Stimulated activated CD4-positive, alpha-beta T cell treated with anti-CD3 and anti-CD28 coated beads, TNF-alpha, amount 100 ng/mL, for 24 hours (primary cell): ENCODE measurements around the gene SLC16A6.
A peak's percentile ranks its signal among the peaks of the same experiment; 100 is the strongest.
"Not testable (repeated sequence)": the region's sequence is repeated elsewhere in the genome, so short reads cannot be mapped to it uniquely, and the experiment has no call there.

ENCODE experiments used
- DNase-seq, 3 experiments: peaks; one replicate each; pipeline ENCODE4 v3.0.0-alpha.2; 2020; ENCODE audit warnings: low read depth in 3 of 3

The SLC16A6 gene

DNA sequence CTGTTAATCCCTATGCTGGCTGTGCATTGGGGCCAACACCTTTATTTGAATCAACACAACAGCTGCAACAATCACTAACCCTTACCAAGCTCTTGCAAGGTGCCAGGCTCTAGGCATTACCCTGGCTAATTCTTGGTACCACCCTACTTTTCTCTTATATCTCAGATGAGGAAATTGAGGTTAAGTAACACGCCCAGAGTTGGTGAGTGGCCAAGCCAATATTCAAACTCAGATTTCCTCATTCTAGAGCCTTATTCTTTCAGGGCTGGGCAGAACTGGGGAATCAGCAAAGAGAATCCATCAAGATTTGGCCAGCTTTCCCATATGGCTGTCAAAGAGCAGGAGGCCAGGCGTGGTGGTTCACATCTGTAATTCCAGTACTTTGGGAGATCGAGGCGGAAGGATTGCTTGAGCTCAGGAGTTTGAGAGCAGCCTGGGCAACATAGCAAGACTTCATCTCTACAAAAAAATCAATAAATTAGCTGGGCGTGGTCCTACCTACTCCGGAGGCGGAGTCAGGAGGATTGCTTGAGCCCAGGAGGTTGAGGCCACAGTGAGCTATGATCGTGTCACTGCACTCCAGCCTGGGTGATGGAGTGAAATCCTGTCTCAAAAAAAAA is 24.1 kb upstream of the SLC16A6 start:
- DNase-seq: no peak

DNA sequence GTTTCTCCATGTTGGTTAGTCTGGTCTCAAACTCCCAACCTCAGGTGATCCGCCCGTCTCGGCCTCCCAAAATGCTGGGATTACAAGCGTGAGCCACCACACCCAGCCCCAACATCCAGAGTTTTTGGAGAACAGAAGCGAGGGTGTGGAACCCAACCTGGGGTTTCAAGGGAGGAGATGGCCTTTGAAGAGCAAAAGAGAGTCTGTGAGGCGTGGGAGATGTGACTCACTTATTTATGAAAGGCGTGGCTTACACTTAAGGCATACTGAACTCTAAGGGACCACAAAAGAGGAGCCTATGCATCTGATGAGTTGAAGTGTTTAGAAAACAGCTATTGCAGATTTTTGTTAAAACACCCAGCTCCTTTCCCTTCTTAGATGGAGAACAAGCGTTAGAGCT is 19.2 kb upstream of the SLC16A6 start:
- DNase-seq: peak in 1 of 3 experiments; percentile 37

DNA sequence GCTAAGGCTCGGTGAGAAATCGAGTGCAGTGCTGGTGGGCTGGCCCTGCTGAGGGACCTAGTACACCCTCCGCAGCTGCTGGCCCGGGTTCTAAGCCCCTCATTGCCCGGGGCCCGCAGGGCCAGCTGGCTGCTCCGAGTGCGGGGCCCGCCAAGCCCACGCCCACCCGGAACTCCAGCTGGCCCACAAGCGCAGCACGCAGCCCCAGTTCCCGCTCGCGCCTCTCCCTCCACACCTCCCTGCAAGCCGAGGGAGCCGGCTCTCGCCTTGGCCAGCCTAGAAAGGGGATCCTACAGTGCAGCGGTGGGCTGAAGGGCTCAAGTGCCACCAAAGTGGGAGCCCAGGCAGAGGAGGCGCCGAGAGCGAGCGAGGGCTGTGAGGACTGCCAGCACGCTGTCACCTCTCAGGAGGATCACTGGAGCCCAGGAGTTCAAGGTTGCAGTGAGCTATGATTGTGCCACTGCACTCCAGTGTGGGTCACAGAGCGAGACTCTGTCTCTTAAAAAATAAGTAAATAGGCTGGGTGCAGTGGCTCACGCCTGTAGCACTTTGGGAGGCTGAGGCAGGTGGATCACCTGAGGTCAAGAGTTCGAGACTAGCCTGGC is 18.2 kb upstream of the SLC16A6 start:
- not testable (repeated sequence) for DNase-seq

DNA sequence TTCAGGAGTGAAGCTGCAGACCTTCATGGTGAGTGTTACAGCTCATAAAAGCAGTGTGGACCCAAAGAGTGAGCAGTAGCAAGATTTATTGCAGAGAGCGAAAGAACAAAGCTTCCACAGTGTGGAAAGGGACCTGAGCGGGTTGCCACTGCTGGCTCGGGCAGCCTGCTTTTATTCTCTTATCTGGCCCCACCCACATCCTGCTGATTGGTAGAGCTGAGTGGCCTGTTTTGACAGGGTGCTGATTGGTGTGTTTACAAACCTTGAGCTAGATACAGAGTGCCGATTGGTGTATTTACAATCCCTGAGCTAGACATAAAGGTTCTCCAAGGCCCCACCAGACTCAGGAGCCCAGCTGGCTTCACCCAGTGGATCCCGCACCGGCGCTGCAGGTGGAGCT is 17.6 kb upstream of the SLC16A6 start:
- not testable (repeated sequence) for DNase-seq

DNA sequence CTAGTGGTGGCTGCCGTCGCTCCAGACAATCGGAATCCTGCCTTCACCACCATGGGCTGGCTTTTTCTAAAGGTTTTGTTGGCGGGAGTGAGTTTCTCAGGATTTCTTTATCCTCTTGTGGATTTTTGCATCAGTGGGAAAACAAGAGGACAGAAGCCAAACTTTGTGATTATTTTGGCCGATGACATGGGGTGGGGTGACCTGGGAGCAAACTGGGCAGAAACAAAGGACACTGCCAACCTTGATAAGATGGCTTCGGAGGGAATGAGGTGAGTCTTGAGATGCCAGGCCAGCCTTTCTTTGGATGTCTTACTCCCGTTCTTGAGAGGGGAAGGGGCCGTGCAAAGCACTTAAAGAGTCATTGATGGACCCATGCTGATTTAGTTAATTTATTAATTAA is 16.5 kb upstream of the SLC16A6 start:
- no peak for DNase-seq

DNA sequence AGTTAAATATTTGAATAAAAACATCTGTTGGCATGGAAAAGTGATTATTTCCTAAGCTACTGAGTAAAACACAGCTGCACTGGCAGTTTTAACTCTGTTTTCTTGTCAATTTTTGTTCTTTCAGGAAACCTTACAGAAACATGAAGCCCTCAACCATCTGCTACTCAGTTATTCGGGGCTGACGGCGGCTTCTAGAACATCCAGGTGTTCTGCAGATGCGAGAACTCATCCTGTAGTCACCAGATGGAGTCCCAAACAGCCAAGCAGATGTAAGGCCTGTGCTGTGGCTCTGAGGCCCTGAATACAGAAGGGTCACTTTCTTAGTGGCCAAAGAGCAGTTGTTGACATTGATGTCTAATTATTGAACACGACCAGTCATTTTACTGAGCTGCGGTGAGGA is 15.9 kb upstream of the SLC16A6 start:
- DNase-seq: no peak

DNA sequence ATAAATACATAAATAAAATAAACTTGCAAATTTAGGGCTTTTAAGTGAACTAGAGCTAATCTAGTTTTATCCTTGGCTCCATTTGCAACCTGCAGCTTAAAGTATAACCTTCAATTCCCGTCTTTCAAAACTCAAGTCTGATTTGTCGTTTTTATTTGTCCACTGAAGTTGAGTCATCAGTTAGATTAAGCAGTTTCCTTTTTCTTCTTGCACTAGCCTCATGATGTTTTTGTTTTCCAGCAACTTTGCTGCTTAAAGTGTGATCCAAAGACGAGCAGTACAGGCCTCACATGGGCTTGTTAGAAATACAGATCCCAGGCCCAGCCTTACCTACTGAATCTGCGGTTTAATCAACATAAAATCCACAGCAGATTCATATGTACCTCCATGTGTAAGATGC is 14.2 kb upstream of the SLC16A6 start:
- DNase-seq: no peak

DNA sequence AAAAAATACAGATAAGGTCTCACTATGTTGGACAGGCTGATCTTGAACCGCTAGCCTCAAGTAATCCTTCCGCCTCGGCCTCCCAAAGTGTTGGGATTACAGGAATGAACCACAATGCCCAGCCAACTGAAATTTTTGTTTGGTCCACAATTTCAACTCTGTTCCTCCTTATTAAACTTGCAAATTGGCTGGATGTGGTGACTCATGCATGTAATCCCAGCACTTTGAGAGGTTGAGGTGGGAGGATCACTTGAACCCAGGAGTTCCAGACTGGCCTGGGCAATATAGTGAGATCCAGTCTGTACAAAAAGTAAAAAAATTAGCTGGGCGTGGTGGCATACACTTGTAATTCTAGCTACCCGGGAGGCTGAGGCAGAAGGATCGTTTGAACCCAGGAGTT is 13.8 kb upstream of the SLC16A6 start:
- no peak for DNase-seq

DNA sequence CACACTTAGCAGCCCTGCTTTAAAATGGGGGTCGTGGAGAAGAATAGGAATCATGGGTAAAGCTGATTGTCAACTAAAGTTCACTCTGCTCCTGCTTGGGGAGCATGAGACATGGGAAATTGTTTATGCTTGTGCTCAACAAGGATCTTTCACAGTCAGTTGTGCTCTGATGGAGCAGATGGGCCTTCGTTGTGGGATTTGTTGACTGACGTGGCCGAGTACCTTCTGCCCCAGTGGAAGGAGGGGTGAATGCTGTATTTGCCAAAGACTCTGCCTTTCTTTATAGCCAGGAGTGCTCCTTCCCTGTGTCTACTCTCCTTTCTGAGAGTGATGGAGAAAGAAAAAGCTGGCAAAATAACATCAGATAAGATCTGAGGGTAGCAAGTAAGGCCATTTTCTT is 11.7 kb upstream of the SLC16A6 start:
- no peak for DNase-seq

DNA sequence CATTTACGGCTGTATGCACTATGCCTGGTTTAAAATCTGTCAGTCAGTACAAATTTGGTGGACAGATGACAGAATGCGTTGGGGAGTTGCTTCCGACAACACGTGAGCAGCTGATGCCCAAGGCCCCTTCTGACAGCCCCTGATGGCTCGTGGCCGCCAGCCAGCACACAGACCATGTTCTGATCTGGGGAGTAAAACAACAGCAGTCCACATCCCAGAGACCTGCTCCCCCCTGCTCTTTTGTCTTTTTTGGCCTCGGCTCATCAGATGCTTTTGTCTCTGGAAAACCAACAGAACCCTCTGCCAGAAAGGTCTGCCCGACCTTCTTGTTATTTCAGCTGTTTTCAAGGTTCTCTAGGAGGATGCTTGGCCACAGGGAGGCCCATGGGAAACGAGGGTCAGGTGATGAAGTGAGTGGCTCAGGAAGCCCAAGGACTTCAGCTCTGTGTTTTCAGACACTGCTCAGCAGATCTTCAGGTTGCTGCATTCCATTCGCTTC is 11.2 kb upstream of the SLC16A6 start:
- DNase-seq: no peak

DNA sequence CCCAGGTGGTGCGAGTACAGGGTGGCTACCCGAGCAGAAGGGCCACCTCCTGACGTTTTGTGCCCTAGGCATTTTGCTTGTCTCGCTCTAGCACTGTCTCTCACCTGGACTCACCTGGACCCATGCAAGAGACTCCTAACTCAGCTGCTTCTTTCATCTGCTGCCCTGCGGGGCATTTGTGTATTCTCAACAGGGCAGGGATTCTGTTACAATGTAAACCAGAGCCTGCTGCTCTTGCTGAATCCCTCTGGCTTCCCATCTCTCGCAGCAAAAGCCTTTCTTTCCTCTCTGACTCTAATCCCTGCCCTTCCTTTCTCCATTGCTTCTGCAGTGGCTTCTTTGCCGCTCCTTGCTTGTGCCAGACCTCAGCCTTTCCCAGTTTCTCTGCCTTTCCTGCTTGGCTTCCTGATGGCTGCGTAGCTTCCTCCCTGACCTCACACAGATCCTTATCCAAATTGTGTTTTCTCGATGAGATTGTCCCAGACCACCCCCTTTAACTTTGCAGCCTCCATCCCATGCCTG is 10.6 kb upstream of the SLC16A6 start:
- DNase-seq: no peak

DNA sequence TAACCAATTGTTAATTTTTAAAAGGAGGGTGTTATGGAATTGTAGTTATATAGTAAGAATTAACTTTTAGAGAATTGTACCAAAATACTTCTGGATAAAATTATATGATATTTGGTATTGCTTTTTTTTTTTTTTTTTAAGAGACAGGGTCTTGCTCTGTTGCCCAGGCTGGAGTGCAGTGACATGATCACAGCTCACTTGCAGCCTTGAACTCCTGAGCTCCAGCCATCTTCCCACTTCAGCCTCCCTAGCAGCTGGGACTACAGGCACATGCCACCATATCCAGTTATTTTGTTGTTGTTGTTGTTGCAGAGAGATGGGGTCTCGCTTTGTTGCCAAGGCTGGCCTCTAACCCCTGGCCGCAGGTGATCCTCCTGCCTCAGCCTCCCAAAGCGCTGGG is 8.9 kb upstream of the SLC16A6 start:
- no peak for DNase-seq

DNA sequence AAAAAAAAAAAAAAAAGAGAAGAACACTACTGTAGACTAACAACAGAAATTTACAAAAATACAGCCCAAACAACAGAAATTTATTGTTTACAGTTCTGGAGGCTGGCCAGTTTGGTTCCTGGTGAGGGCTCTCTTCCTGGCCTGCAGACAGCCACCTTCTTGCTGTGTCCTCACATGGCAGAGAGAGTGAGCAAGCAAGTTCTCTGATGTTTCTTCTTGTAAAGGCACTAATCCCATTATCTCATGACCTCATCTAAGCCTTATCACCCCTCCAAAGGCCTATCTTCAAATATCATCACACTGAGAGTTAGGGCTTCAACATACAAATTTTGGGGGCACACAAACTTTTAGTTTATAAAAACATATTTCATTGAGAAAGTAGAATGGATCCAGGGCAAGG is 7.7 kb upstream of the SLC16A6 start:
- DNase-seq: no peak

DNA sequence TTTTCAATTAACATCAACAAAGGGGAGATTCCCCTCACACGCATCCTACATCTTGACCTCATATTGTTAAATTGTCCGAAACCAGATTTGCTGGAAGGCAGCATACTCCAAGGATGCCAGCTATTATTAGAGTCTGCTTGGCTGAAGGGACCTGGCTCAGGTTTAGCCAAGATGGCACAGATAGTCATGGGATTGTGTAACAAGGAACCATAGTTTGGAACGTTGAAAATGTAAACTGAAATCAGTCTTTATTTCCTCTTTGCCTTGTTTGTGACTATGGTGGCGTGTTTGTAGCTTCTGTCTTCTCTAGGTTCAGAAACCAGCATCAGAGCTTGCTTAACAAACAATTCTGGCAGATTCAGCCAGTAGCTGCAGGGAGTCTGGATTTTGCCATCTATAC is 6.3 kb upstream of the SLC16A6 start:
- no peak for DNase-seq

DNA sequence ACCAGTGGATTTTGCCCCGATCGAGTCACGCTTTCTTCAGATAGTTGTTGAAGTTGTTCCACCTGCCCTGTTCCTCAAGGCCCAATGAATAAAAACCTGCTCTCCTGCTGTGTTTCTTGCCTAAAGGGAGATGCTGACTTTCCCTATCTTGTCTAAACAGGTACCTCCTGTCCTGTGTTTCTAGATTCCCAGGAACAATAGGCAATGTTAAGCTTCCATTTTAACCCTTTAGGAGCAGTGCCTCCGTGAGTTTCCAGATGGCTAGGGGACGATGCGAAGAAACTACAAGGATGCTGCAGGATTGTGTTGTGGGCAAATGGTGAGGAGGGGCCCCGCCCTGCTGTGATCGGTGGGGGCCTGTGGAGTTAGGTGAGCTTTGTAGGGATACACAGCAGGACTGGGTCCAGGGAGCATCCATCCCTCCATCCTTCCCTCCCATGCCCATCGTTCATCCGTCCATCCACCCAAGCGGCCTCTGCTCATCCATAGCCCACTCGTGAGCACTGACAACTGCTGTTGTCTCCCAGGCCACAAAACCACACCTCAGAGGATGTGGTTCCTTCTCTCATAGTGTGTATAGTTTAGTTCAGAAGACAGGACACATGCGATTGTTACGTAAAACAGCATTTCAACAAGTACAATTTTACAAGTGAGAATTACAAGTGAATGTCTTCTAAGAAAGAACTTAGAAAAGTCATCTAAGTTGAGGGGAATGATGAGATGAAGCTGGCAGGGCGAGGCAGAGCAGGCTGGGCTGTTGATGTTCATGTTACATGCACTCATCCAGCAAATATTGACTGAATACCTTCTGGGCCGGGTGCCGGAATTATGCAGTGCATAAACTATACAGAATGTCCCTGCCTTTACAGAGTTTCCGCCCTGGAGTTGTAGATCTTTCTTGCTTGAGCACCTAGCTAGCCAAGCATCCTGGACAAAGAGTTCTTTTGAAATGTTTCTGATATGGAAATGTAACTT is 5.6 kb upstream of the SLC16A6 start:
- DNase-seq: peak in 1 of 3 experiments; percentile 24

DNA sequence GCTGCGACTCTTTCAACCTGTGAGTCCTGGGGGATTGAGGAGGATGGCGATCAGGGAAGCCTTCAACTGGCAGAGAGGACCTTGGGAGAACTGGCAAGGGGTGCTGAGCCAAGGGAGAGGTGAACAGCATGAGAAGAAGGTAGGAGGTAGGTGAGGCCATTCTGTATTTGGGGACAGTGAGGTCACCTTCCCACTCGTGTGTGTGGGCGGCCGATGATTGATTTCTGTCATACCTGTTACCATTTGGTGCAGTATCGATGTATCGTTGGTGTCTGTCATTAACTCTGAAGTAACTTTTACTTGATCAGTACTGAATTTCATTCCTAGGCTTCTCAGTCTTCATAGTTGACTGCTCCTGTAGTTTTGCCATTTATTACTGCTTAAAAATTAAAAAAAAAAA is 4.2 kb upstream of the SLC16A6 start:
- peak in 2 of 3 experiments; percentile 27 to 56 for DNase-seq

DNA sequence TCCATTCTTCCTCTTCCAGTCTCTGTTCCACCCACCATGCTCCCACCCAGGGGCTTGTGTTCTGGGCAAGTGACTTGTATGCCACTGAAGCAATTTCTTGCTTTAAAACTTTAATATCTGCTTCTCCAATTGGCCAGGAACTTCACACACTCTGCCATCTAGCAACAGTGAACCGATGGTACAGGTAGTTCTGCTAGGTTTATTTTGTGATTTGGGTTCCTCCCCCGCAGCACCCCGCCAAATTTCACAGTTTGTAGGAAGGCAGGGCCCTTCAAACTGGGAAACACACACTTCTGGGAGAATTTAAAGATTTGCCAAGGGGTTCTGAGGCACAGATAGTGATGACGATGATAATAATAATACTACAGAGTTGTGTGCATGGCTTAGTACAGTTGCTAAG is 3.7 kb upstream of the SLC16A6 start:
- no peak for DNase-seq

DNA sequence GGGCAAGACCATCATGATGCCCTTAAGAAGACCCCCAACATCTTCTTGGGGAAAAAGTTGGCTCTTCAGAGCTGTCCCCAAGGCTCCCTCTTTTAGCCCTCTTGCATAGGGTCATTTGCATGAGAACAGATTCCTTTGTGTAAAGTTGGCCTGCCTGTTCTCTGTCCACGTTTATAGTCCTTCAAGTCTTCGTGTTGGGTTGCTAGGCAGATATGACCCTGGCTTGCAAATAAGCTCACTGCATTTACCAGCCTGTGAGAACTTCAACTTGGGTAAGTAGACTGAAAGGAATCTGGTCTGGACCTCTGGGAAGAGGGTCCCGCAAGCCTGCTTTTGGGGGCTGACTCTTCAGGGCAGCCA is 3.2 kb upstream of the SLC16A6 start:
- DNase-seq: no peak

DNA sequence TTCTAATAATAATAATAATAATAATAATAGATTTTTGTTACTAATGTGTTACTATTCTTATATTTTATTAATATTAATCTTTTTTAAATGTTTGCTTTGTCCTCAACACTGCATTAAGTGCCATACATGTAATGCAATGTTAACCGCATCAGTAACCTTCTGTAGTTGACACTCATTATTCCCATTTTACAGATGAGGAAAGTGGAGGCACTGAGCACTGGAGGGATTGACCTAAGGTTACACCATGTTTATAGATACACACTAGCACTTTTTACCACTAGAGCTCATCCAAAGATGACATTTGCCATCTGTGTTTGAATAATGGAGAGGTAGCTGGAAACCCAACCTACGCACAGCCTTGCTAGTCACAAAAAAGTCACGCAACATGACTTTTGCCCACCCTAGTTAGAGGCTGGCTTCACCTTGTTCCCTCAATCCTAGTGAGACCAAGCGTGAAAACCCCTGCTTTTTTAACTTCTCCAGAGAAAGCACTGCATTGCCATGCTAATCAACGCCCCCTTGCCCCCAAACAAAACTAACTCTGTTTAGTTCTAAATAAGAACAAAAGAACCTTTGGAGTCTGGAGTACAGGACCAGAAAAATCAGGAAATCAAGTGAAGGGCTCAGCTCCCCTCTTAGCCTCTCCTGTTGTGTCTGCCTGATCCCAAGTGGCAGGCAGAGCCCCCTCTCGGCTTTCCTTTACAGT is 2.7 kb upstream of the SLC16A6 start:
- no peak for DNase-seq

DNA sequence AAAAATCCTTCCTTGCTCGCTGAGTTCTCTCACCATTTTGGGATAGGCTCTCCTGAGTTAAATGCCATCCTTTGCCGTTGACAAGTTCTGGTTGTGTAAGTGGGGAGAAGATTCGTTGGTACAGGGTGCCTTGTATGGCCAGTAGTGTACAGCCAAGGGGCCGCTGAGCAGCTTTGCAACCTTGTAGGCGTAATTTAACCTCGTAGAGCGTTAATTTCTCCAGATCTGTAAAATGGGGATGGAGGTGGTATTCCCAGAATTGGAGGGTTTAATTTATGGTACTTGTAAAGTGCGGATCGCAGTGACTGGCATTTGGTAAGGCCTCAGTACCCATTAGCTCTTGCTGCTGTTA is 1.7 kb upstream of the SLC16A6 start:
- DNase-seq: no peak

DNA sequence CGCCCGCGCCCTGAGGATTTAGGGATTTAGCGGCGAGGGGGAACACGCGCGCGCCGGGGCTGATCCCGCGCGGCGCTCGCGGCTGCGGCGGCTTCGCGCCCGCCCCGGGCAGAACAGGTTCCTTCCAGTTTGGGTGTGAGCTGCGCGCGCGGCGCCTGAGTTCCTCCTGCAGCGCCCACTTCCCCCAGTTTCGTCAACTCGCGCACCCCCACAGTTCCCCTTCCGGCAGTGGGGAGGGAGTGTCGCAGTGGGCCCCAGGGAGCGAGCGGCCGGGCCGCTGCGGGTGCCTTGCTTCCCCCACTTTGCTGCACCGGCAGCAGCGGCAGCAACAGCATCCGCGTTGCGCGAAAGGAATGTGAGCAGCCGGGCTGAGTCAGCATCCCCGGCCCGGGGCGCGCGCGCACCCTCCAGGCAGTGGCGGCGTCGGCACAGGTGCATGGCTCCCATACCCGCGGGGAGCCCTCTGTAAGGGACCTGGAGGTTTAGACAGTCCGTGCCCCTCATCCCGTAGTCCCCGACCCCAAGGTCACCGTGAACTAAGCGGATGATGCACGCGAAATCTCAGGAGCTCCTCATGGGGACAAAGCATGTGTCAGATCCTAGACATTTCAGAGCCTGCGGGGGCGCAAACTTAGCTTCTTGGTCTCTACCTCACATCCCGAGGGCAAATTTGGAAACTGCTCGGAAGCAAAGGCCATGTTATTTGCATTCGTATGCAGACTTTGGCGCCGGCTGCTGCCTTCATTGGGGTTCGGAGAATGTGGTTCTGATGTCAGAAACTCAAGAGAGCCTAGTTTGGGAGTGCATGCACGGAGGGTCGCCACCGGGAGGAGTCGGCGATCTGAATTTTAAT is 1.1 kb upstream of the SLC16A6 start:
- DNase-seq: peak; percentile 77 to 87 (median 82)
